ENCODE measurements around the gene ATIC. TPM values are rescaled to one million over a fixed set of nuclear protein-coding genes. Genes with fewer than 3 reads are reported as not detected.

ATIC gene
- total and polyA plus RNA-seq, 2 of the 8 experiments (the other 6 are each of a cell fraction or from before 2014, with no cell fraction given) = 139 to 319 TPM

DNA sequence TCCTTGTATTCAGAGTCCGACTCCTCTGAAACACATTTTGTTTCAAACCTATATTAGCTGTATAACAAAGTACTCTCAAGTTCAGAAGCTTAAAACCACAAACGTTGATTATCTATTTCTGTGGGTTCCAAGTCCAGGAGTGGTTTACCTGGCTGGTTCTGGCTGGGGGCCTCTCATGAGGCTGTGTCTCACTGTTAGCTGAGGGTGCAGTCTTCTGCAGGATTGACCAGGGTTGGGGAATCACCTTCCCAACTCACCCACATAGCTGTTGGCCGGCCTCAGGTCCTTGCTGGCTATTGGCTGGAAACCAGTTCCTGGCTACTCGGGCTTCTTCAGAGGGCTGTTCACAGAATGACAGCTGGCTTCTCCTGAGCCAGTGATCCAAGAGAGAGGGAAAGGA is 18.0 kb upstream of the ATIC start:
- Histone ChIP-seq H2BK12ac (ENCODE audit: low read depth, low read length) (no peak overlapping the region), H3K4me1 (replicated peaks in 1 of 4; ENCODE audit: control insufficient read depth in 3 of 4, insufficient read depth in 4 of 4, low read length in 3 of 4) (no peaks in the 10 kb centered on the region), H4K5ac (ENCODE audit: insufficient read length, low read depth, low read length) (no peak overlapping the region), H2BK120ac (replicated peaks; ENCODE audit: low read depth, low read length) (no peak overlapping the region), H3K23ac (ENCODE audit: insufficient read length) (no peak overlapping the region), H2BK20ac (ENCODE audit: low read length) (no peak overlapping the region), H2BK5ac (ENCODE audit: low read depth, low read length) (no peak overlapping the region), H3K4me2 (ENCODE audit: insufficient read depth in 1 of 2, low read depth in 2 of 2, low read length in 2 of 2) (no peak overlapping the region), H3K27me3 (replicated peaks in 1 of 4; ENCODE audit: control insufficient read depth in 3 of 4, extremely low read depth in 1 of 4, insufficient read depth in 3 of 4, low read length in 3 of 4) (no peaks in the 10 kb centered on the region), H3K36me3 (ENCODE audit: control insufficient read depth in 2 of 4, insufficient read depth in 4 of 4, low read length in 3 of 4) (no peaks in the 10 kb centered on the region), H3K14ac (ENCODE audit: insufficient read length) (no peak overlapping the region), H3K27ac (ENCODE audit: low read depth, low read length) (no peak overlapping the region), H3K23me2 (ENCODE audit: low read depth, low read length) (peaks cover 2% of the 10 kb centered on the region; the same call in 1 of the 2 replicates), H3K9ac (replicated peaks in 1 of 4; ENCODE audit: extremely low read depth in 1 of 4, low read depth in 3 of 4, low read length in 3 of 4) (no peak overlapping the region), H2AFZ (ENCODE audit: low read length) (no peak overlapping the region), H3K56ac (replicated peaks; ENCODE audit: insufficient read length, low read depth, low read length) (no peak overlapping the region), H3K18ac (ENCODE audit: extremely low read depth, low read length) (no peak overlapping the region), H2BK15ac (ENCODE audit: low read length) (no peak overlapping the region), H4K20me1 (replicated peaks in 1 of 2; ENCODE audit: control insufficient read depth in 1 of 2, insufficient read depth in 2 of 2, low read length in 2 of 2) (no peaks in the 10 kb centered on the region), H3K9me3 (ENCODE audit: insufficient read depth in 2 of 2, low read depth in 1 of 2, low read length in 1 of 2) (no peaks in the 10 kb centered on the region; a peak in 1 of 4 replicates), H2AK5ac (ENCODE audit: low read depth, low read length) (no peak overlapping the region), H3K4ac (replicated peaks; ENCODE audit: insufficient read length, low read depth, low read length) (no peak overlapping the region), H3K79me1 (ENCODE audit: low read depth, low read length) (no peaks in the 10 kb centered on the region), H3K4me3 (ENCODE audit: extremely low read depth in 1 of 4, insufficient read depth in 2 of 4, low read depth in 3 of 4, low read length in 4 of 4) (no peak overlapping the region), H3K79me2 (ENCODE audit: control insufficient read depth in 1 of 2, insufficient read depth in 2 of 2, low read length in 2 of 2) (no peaks in the 10 kb centered on the region), H4K8ac (ENCODE audit: extremely low read depth, insufficient read depth, low read length) (no peak overlapping the region), H4K91ac (replicated peaks; ENCODE audit: insufficient read length, low read length) (no peak overlapping the region)
- CTCF ChIA-PET (ENCODE audit: partially characterized antibody) = interaction anchor here (0.6 to 1.2 kb wide), 5 partner anchors 10 to 1545 kb away, joined by 3 read pairs; no protein-coding TSS in a partner anchor
- 87% methylated on average over 4 of the region's 4 CpGs; no CpG with 5 or more reads in 1 of the 2 experiments for WGBS, 2 experiments (ENCODE audit: extremely low coverage in 1 of 2, insufficient coverage in 1 of 2, insufficient read length in 1 of 2, insufficient replicate concordance in 2 of 2, low coverage in 1 of 2, low lambda C conversion rate in 2 of 2, missing lambda C conversion rate in 1 of 2)
- POLR2A ChIA-PET (ENCODE audit: partially characterized antibody) = no interaction called here
- FAIRE-seq (no peak), DNase-seq (ENCODE audit: low read depth in 1 of 2, low spot score in 2 of 2) (no peak)
- TF ChIP-seq GTF2F1 (IDR thresholded peaks at IDR 0.05; ENCODE audit: borderline replicate concordance, low read depth, low read length) (no peak), KDM4A (IDR thresholded peaks at IDR 0.05; ENCODE audit: low read depth, low read length, severe bottlenecking) (no peak), CREB1 (IDR thresholded peaks at IDR 0.05) (no peak), HDAC2 (IDR thresholded peaks at IDR 0.05; ENCODE audit: borderline replicate concordance in 1 of 2, low read depth in 2 of 2, low read length in 2 of 2) (no peak), FOSL1 (IDR thresholded peaks at IDR 0.05; ENCODE audit: insufficient read depth, low read depth, low read length) (no peak), KDM5A (IDR thresholded peaks at IDR 0.05; ENCODE audit: low read length) (no peak), HDAC6 (IDR thresholded peaks at IDR 0.05; ENCODE audit: low read depth, low read length) (no peak), ZNF274 (IDR thresholded peaks at IDR 0.05; ENCODE audit: borderline replicate concordance, extremely low read depth, low read length) (no peak), SIRT6 (IDR thresholded peaks at IDR 0.05; ENCODE audit: low read length) (no peak), RNF2 (IDR thresholded peaks at IDR 0.05; ENCODE audit: borderline replicate concordance, low read depth, low read length, missing control alignments, poor library complexity, severe bottlenecking) (no peak)
- TF ChIP-seq, protein P1, sequence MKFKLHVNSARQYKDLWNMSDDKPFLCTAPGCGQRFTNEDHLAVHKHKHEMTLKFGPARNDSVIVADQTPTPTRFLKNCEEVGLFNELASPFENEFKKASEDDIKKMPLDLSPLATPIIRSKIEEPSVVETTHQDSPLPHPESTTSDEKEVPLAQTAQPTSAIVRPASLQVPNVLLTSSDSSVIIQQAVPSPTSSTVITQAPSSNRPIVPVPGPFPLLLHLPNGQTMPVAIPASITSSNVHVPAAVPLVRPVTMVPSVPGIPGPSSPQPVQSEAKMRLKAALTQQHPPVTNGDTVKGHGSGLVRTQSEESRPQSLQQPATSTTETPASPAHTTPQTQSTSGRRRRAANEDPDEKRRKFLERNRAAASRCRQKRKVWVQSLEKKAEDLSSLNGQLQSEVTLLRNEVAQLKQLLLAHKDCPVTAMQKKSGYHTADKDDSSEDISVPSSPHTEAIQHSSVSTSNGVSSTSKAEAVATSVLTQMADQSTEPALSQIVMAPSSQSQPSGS (IDR thresholded peaks at IDR 0.05; ENCODE audit: low read length) = no peak
- TF ChIP-seq, protein P2, sequence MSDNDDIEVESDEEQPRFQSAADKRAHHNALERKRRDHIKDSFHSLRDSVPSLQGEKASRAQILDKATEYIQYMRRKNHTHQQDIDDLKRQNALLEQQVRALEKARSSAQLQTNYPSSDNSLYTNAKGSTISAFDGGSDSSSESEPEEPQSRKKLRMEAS (IDR thresholded peaks at IDR 0.05) = no peak
